Trophoblast cell (in vitro differentiated cells and primary cell): Measurements from ENCODE around the gene CARM1.

Experiments
- DNase-seq, 2 donors: peaks; one replicate each; pipeline ENCODE4 v3.0.0-alpha.2; 2016
- H2AFZ ChIP-seq: 2 replicates; pipeline ENCODE4 v1.6.1; 2013; ENCODE audit warnings: low read length, moderate library complexity, mild to moderate bottlenecking; ENCODE audit not compliant: insufficient read depth, poor library complexity
- H2AK5ac ChIP-seq: 2 replicates; pipeline ENCODE4 v1.6.1; 2013; ENCODE audit warnings: mild to moderate bottlenecking, low read length
- H2BK120ac ChIP-seq: 2 replicates; pipeline ENCODE4 v1.6.1; 2013; ENCODE audit warnings: low read length, mild to moderate bottlenecking, moderate library complexity; ENCODE audit not compliant: insufficient read depth, poor library complexity
- H2BK12ac ChIP-seq: 2 replicates; pipeline ENCODE4 v1.6.1; 2013; ENCODE audit warnings: mild to moderate bottlenecking, low read length, moderate library complexity
- H2BK5ac ChIP-seq: 2 replicates; pipeline ENCODE4 v1.6.1; 2013; ENCODE audit warnings: low read length, low read depth, moderate library complexity, mild to moderate bottlenecking; ENCODE audit not compliant: poor library complexity
- H3K14ac ChIP-seq: 2 replicates; pipeline ENCODE4 v1.6.1; 2013; ENCODE audit warnings: mild to moderate bottlenecking, low read length
- H3K18ac ChIP-seq: 2 replicates; pipeline ENCODE4 v1.6.1; 2013; ENCODE audit warnings: mild to moderate bottlenecking, low read length
- H3K23ac ChIP-seq: 2 replicates; pipeline ENCODE4 v1.6.1; 2013; ENCODE audit warnings: low read length
- H3K27ac ChIP-seq: 2 replicates; pipeline ENCODE4 v1.5.1; 2013; ENCODE audit warnings: low read depth, mild to moderate bottlenecking, inconsistent platforms, low read length, moderate library complexity
- H3K27me3 ChIP-seq: 2 replicates; pipeline ENCODE4 v1.6.1; 2013; ENCODE audit warnings: inconsistent platforms, mild to moderate bottlenecking, low read length, moderate library complexity; ENCODE audit not compliant: insufficient read depth
- H3K36me3 ChIP-seq, 2 experiments: 1 replicate in 1 of 2; 2 replicates in 1 of 2; pipeline ENCODE4 v1.6.1; 2013; ENCODE audit warnings: low read length in 2 of 2, mild to moderate bottlenecking in 2 of 2, moderate library complexity in 1 of 2; ENCODE audit not compliant: insufficient read depth in 2 of 2, control insufficient read depth in 1 of 2
- H3K4ac ChIP-seq: 2 replicates; pipeline ENCODE4 v1.6.1; 2013; ENCODE audit warnings: low read depth, mild to moderate bottlenecking, low read length, moderate library complexity
- H3K4me1 ChIP-seq, 2 experiments: 1 replicate in 1 of 2; 2 replicates in 1 of 2; pipeline ENCODE4 v1.6.1; 2013; ENCODE audit warnings: low read length in 2 of 2, mild to moderate bottlenecking in 2 of 2, moderate library complexity in 1 of 2; ENCODE audit not compliant: insufficient read depth in 2 of 2, control insufficient read depth in 1 of 2
- H3K4me2 ChIP-seq: 2 replicates; pipeline ENCODE4 v1.6.1; 2013; ENCODE audit warnings: inconsistent platforms, mild to moderate bottlenecking, low read length, moderate library complexity
- H3K4me3 ChIP-seq: 2 replicates; pipeline ENCODE4 v1.5.1; 2013; ENCODE audit warnings: mild to moderate bottlenecking, low read depth, low read length, inconsistent platforms
- H3K79me1 ChIP-seq: one replicate; pipeline ENCODE4 v1.6.1; 2013; ENCODE audit warnings: low read length
- H3K79me2 ChIP-seq: 2 replicates; pipeline ENCODE4 v1.6.1; 2013; ENCODE audit warnings: low read length, mild to moderate bottlenecking; ENCODE audit not compliant: control insufficient read depth, insufficient read depth, poor library complexity
- H3K9ac ChIP-seq: 2 replicates; pipeline ENCODE4 v1.6.1; 2013; ENCODE audit warnings: mild to moderate bottlenecking, low read length
- H3K9me3 ChIP-seq: 2 replicates; pipeline ENCODE4 v1.6.1; 2013; ENCODE audit warnings: low read depth, mild to moderate bottlenecking, control low read depth, inconsistent platforms, low read length; ENCODE audit not compliant: insufficient read depth
- H4K12ac ChIP-seq: 2 replicates; pipeline ENCODE4 v1.6.1; 2013; ENCODE audit warnings: low read depth, mild to moderate bottlenecking, low read length, moderate library complexity
- H4K8ac ChIP-seq: 2 replicates; pipeline ENCODE4 v1.6.1; 2013; ENCODE audit warnings: low read depth, mild to moderate bottlenecking, low read length, moderate library complexity
- H4K91ac ChIP-seq: one replicate; pipeline ENCODE4 v1.6.1; 2013; ENCODE audit warnings: low read depth, mild to moderate bottlenecking, low read length, moderate library complexity
- WGBS: extraction: QIAGEN DNeasy Blood & Tissue Kit; methylation state at CpG from one replicate; pipeline ENCODE4 v1.1.7; 2013; ENCODE audit warnings: missing lambda C conversion rate; ENCODE audit not compliant: insufficient read length, insufficient coverage; ENCODE audit errors: extremely low coverage; 5-methylcytosine and 5-hydroxymethylcytosine counted together

The CARM1 gene

GRCh38 chr19:10920288-10920655, 48.9 kb downstream of the CARM1 start:
- Histone ChIP-seq H3K4me1 (peaks cover 1 to 3% of the 10 kb centered on the region in 2 experiments), H3K36me3 (peaks cover 78 to 85% of the 10 kb centered on the region in 2 experiments), H2BK5ac (no peak overlapping the region), H3K23ac (no peak overlapping the region), H2BK12ac (no peak overlapping the region), H4K12ac (no peak overlapping the region), H3K18ac (no peak overlapping the region), H2AFZ (no peak overlapping the region), H3K9ac (no peak overlapping the region), H3K14ac (no peak overlapping the region), H2BK120ac (no peak overlapping the region), H3K79me2 (no peaks in the 10 kb centered on the region), H3K4ac (no peak overlapping the region), H4K8ac (no peak overlapping the region), H4K91ac (no peak overlapping the region), H3K9me3 (no peaks in the 10 kb centered on the region), H2AK5ac (no peak overlapping the region), H3K27me3 (no peaks in the 10 kb centered on the region), H3K79me1 (no peaks in the 10 kb centered on the region), H3K27ac (no peak overlapping the region), H3K4me2 (no peak overlapping the region), H3K4me3 (no peak overlapping the region)
- no peak for DNase-seq
- WGBS, result no CpG with 5 or more reads among the region's 10 CpGs

GRCh38 chr19:10920781-10921180, 49.4 kb downstream of the CARM1 start:
- Histone ChIP-seq H2BK120ac (no peak overlapping the region), H3K18ac (no peak overlapping the region), H2BK12ac (no peak overlapping the region), H4K12ac (no peak overlapping the region), H3K4me1 (no peaks in the 10 kb centered on the region), H2BK5ac (no peak overlapping the region), H3K79me2 (no peaks in the 10 kb centered on the region), H3K79me1 (no peaks in the 10 kb centered on the region), H3K23ac (no peak overlapping the region), H2AK5ac (no peak overlapping the region), H3K36me3 (peaks cover 77 to 84% of the 10 kb centered on the region in 2 experiments), H3K4me3 (no peak overlapping the region), H3K4me2 (no peak overlapping the region), H3K27me3 (no peaks in the 10 kb centered on the region), H3K9ac (no peak overlapping the region), H3K14ac (no peak overlapping the region), H3K9me3 (no peaks in the 10 kb centered on the region), H4K91ac (no peak overlapping the region), H2AFZ (no peak overlapping the region), H4K8ac (no peak overlapping the region), H3K27ac (no peak overlapping the region), H3K4ac (no peak overlapping the region)
- no CpG with 5 or more reads among the region's 16 CpGs for WGBS
- DNase-seq, result no peak

GRCh38 chr19:10921199-10921909, 50.0 kb downstream of the CARM1 start:
- no peak overlapping the region for H2BK12ac ChIP-seq
- no peaks in the 10 kb centered on the region for H3K27me3 ChIP-seq
- H3K18ac ChIP-seq, result no peak overlapping the region
- no peak overlapping the region for H3K23ac ChIP-seq
- peak in 1 of 2 donors; percentile 38 for DNase-seq
- H3K4ac ChIP-seq, result no peak overlapping the region
- no peak overlapping the region for H3K4me3 ChIP-seq
- no peak overlapping the region for H3K9ac ChIP-seq
- no peak overlapping the region for H4K12ac ChIP-seq
- H2AK5ac ChIP-seq, result no peak overlapping the region
- no peak overlapping the region for H3K4me2 ChIP-seq
- H3K27ac ChIP-seq, result no peak overlapping the region
- no peak overlapping the region for H4K91ac ChIP-seq
- no peaks in the 10 kb centered on the region for H3K4me1 ChIP-seq
- no peak overlapping the region for H4K8ac ChIP-seq
- H2AFZ ChIP-seq, result no peak overlapping the region
- no peaks in the 10 kb centered on the region for H3K79me1 ChIP-seq
- WGBS, result no CpG with 5 or more reads among the region's 43 CpGs
- H3K36me3 ChIP-seq, result peaks cover 71 to 78% of the 10 kb centered on the region in 2 experiments
- no peak overlapping the region for H2BK5ac ChIP-seq
- H3K9me3 ChIP-seq, result no peaks in the 10 kb centered on the region
- no peak overlapping the region for H2BK120ac ChIP-seq
- no peak overlapping the region for H3K14ac ChIP-seq
- no peaks in the 10 kb centered on the region for H3K79me2 ChIP-seq

GRCh38 chr19:10921910-10922637, 50.7 kb downstream of the CARM1 start:
- Histone ChIP-seq H3K27ac (no peak overlapping the region), H4K8ac (no peak overlapping the region), H3K4me1 (no peaks in the 10 kb centered on the region), H2BK5ac (no peak overlapping the region), H3K79me1 (no peaks in the 10 kb centered on the region), H3K4me2 (no peak overlapping the region), H2AFZ (no peak overlapping the region), H3K14ac (no peak overlapping the region), H3K9ac (no peak overlapping the region), H3K79me2 (no peaks in the 10 kb centered on the region), H3K27me3 (no peaks in the 10 kb centered on the region), H4K91ac (no peak overlapping the region), H3K36me3 (peaks cover 68 to 73% of the 10 kb centered on the region in 2 experiments), H3K18ac (no peak overlapping the region), H4K12ac (no peak overlapping the region), H2BK120ac (no peak overlapping the region), H2AK5ac (no peak overlapping the region), H3K9me3 (no peaks in the 10 kb centered on the region), H3K4ac (no peak overlapping the region), H2BK12ac (no peak overlapping the region), H3K4me3 (no peak overlapping the region), H3K23ac (no peak overlapping the region)
- no peak for DNase-seq
- no CpG with 5 or more reads among the region's 33 CpGs for WGBS
